Measurements from ENCODE around the gene TMED4. TPM values are rescaled to one million over a fixed set of nuclear protein-coding genes. Genes with fewer than 3 reads are reported as not detected.

The TMED4 gene
- total and polyA plus RNA-seq, 2 of the 13 experiments (the other 11 are each of a cell fraction or from before 2014, with no cell fraction given): 81.4 to 109 TPM

DNA sequence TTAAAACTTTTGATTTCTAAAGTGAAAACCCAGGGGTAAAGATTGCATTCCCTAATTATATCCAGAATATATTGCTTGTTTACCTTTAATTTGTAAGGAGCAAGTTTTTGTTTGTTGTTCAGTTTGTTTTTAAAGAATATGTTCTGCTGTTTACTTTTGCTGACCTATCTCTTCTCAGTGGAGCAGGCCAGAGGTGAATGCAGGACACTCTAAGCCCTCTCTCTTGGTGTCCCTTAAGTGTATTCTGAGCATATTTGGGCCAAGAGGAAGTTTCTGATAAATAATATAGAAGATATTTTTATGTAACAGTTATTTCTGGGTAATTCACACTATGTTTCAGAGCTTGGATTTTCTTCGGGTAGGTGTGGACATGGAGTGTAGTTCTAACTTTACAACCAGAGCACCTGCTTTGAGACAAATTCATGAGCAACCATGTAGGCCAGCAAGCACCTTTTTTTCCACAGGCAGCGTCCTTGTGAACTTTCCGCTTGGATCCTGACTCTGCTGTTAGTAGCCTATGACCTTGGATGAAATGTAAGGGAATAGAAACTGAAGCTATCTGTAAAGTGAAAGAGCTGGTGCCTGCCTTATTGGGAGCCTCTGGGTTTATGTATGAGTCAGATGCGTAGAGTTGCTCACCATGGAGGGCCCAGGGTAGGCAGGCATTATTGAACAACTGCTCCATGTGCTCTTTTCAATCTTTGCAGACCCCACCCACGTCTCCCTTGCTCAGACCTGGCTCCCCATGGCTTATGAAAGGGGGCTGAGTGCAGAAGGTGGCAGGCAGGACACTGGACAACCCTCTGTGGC, 40.5 kb upstream of the TMED4 start (continued):
- TF ChIP-seq, protein P1, sequence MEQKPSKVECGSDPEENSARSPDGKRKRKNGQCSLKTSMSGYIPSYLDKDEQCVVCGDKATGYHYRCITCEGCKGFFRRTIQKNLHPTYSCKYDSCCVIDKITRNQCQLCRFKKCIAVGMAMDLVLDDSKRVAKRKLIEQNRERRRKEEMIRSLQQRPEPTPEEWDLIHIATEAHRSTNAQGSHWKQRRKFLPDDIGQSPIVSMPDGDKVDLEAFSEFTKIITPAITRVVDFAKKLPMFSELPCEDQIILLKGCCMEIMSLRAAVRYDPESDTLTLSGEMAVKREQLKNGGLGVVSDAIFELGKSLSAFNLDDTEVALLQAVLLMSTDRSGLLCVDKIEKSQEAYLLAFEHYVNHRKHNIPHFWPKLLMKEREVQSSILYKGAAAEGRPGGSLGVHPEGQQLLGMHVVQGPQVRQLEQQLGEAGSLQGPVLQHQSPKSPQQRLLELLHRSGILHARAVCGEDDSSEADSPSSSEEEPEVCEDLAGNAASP (CRISPR knock-in tag; IDR thresholded peaks at IDR 0.05; ENCODE audit: borderline replicate concordance): peak; percentile 71; the same call in 1 of the 2 replicates
- TF ChIP-seq HHEX (CRISPR knock-in tag; IDR thresholded peaks at IDR 0.05): no peak
- no peak for TF ChIP-seq ZNF333 (CRISPR knock-in tag; IDR thresholded peaks at IDR 0.05; ENCODE audit: borderline replicate concordance)
- TF ChIP-seq, protein P2, sequence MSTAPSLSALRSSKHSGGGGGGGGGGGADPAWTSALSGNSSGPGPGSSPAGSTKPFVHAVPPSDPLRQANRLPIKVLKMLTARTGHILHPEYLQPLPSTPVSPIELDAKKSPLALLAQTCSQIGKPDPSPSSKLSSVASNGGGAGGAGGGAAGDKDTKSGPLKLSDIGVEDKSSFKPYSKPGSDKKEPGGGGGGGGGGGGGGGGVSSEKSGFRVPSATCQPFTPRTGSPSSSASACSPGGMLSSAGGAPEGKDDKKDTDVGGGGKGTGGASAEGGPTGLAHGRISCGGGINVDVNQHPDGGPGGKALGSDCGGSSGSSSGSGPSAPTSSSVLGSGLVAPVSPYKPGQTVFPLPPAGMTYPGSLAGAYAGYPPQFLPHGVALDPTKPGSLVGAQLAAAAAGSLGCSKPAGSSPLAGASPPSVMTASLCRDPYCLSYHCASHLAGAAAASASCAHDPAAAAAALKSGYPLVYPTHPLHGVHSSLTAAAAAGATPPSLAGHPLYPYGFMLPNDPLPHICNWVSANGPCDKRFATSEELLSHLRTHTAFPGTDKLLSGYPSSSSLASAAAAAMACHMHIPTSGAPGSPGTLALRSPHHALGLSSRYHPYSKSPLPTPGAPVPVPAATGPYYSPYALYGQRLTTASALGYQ (CRISPR knock-in tag; IDR thresholded peaks at IDR 0.05): no peak
- no peak for TF ChIP-seq MXD4 (CRISPR knock-in tag; IDR thresholded peaks at IDR 0.05)
- no peak for TF ChIP-seq BRD4 (CRISPR knock-in tag; IDR thresholded peaks at IDR 0.05)
- 0 out of 4 replicates have a peak, but pooled peaks of 1 of the 2 experiments have one; percentile 28 for TF ChIP-seq KLF16 (CRISPR knock-in tag; IDR thresholded peaks at IDR 0.05)
- no peak for TF ChIP-seq AGO1 (IDR thresholded peaks at IDR 0.05; ENCODE audit: low read depth, low read length, poor library complexity, severe bottlenecking)
- TF ChIP-seq ONECUT2 (CRISPR knock-in tag; IDR thresholded peaks at IDR 0.05): no peak
- TF ChIP-seq U2AF1 (optimal IDR thresholded peaks at IDR 0.05; ENCODE audit: low read depth, low read length): no peak
- TF ChIP-seq, protein P3, sequence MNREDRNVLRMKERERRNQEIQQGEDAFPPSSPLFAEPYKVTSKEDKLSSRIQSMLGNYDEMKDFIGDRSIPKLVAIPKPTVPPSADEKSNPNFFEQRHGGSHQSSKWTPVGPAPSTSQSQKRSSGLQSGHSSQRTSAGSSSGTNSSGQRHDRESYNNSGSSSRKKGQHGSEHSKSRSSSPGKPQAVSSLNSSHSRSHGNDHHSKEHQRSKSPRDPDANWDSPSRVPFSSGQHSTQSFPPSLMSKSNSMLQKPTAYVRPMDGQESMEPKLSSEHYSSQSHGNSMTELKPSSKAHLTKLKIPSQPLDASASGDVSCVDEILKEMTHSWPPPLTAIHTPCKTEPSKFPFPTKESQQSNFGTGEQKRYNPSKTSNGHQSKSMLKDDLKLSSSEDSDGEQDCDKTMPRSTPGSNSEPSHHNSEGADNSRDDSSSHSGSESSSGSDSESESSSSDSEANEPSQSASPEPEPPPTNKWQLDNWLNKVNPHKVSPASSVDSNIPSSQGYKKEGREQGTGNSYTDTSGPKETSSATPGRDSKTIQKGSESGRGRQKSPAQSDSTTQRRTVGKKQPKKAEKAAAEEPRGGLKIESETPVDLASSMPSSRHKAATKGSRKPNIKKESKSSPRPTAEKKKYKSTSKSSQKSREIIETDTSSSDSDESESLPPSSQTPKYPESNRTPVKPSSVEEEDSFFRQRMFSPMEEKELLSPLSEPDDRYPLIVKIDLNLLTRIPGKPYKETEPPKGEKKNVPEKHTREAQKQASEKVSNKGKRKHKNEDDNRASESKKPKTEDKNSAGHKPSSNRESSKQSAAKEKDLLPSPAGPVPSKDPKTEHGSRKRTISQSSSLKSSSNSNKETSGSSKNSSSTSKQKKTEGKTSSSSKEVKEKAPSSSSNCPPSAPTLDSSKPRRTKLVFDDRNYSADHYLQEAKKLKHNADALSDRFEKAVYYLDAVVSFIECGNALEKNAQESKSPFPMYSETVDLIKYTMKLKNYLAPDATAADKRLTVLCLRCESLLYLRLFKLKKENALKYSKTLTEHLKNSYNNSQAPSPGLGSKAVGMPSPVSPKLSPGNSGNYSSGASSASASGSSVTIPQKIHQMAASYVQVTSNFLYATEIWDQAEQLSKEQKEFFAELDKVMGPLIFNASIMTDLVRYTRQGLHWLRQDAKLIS (CRISPR knock-in tag; IDR thresholded peaks at IDR 0.05): no peak
- no peak for TF ChIP-seq ZNF747 (CRISPR knock-in tag; IDR thresholded peaks at IDR 0.05; ENCODE audit: borderline replicate concordance)
- no peak for TF ChIP-seq NBN (conservative IDR thresholded peaks at IDR 0.05)
- TF ChIP-seq, protein P4, sequence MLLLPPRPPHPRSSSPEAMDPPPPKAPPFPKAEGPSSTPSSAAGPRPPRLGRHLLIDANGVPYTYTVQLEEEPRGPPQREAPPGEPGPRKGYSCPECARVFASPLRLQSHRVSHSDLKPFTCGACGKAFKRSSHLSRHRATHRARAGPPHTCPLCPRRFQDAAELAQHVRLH (CRISPR knock-in tag; IDR thresholded peaks at IDR 0.05; ENCODE audit: borderline replicate concordance, low read depth): 0 out of 2 replicates have a peak, but pooled peaks have one; percentile 17
- no peak for TF ChIP-seq ZNF720 (CRISPR knock-in tag; IDR thresholded peaks at IDR 0.05)
- TF ChIP-seq ZNF629 (CRISPR knock-in tag; conservative IDR thresholded peaks at IDR 0.05): no peak
- TF ChIP-seq FOXM1 (CRISPR knock-in tag; IDR thresholded peaks at IDR 0.05): no peak
- TF ChIP-seq NR2F2 (IDR thresholded peaks at IDR 0.05; ENCODE audit: borderline replicate concordance, low read depth): no peak
- no peak for TF ChIP-seq CREM (IDR thresholded peaks at IDR 0.05)
- no peak for TF ChIP-seq CREM (CRISPR knock-in tag; IDR thresholded peaks at IDR 0.05)
- no peak for TF ChIP-seq ZNF615 (CRISPR knock-in tag; IDR thresholded peaks at IDR 0.05; ENCODE audit: borderline replicate concordance)
- no peak for TF ChIP-seq ZNF891 (CRISPR knock-in tag; IDR thresholded peaks at IDR 0.05)
- no peak for TF ChIP-seq SATB2 (CRISPR knock-in tag; IDR thresholded peaks at IDR 0.05)
- no peak for TF ChIP-seq ZEB1 (IDR thresholded peaks at IDR 0.05; ENCODE audit: insufficient replicate concordance, low read depth)
- TF ChIP-seq ZFP36 (IDR thresholded peaks at IDR 0.05; ENCODE audit: borderline replicate concordance, low read depth, low read length, partially characterized antibody): no peak
